GM18520 (cell line): Measurements from ENCODE around the gene TTL.

Experiments
- ATAC-seq: cut with Tn5 transposase; IDR thresholded peaks from one replicate; pipeline ENCODE4 v1.9.1; 2021; ENCODE audit not compliant: unreplicated experiment

Gene TTL

DNA sequence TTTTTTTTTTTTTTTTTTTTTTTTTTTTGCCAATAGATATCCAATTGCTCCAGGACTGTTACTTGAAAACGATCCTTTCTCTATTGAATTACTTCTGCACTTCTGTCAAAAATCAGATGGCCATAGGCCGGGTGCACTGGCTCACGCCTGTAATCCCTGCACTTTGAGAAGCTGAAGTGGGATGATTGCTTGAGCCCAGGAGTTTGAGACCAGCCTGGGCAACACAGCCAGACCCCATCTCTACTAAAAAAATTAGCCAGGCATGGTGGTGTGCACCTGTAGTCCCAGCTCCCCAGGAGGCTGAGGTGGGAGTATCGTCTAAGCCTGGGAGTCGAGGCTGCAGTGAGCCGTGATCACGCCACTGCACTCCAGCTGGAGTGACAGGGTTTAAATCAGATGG lies 98.1 kb downstream of the TTL start:
- no peak for ATAC-seq

DNA sequence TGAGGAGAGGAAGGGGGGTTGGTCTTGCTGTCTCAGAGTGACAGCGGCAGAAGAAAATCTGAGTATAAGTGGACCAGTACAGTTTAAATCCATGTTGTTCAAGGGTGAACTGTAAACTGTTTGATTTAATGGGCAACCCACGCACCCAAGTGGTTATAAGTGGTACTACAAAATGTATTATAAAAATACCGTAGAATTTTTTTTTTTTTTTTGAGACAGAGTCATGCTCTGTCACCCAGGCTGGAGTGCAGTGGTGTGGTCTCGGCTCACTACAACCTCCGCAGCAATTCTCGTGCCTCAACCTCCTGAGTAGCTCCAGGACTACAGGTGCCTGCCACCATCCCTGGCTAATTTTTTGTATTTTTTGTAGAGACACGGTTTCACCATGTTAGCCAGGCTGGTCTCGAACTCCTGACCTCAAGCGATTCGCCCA lies 100.4 kb downstream of the TTL start:
- no peak for ATAC-seq

DNA sequence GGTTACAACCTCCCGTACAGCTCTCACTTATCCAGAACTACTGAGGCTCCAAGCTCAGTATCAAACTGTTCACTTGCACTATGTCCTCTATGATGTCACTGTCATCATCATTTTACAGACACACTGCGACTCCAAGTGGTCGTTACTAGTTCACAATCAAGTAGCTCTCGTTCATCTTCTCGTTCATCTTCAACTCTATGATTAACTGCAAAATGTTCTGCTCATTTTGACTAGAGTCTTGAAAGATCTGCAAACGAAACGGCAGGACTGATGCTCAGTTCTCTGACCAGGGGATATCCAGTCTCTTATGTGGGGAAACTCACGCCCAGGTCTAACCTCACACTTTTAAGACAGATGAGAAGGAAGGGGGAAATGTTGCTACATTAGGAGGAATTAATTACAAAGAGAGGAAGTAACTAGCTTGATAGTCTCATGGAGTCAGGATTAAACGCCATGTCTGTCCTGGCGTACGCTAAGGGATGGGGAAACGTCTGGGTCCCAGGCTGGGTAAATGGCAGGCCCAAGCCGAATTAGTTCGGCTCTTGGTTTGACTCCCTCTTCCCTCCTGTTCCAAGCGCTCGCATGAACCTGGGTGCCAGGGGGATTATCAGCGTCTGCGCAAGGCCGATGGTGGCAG lies 101.7 kb downstream of the TTL start:
- no peak for ATAC-seq

DNA sequence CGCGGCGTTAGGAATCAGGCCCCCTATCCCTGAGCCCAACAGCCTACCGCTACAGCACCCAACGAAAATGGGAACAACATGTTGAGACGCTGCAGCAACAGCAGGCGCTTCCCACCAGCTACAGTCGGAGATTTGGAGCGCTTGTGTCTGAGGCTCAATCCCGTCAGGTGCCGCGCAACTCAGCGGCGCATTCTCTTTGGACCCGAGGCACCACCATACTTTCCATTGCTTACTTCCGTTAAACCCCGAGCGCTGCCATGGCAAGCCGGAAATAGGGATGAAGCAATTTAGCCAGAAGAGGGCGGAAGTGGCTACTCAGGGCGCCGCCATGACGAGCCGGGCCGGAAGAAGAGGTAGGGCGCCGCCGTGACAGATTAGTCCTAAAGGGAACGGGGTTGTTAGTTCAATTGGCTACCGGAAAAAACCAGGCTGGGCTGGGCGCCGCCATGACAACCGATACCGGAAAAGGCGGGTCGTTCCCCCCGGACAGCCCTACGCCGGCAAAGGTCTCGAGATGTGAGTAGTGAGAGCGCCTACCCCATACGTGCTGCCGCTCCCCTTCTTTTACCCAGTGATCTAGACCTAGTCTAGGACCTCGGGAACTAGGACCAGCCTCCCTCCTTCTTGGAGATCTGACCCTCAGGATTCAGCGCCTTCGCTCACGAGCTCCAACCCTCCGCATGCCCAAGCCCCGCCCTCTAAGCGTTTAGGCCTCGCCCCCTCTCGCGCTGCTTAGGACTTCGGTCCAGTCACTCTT lies 102.4 kb downstream of the TTL start, which contains the start of gene CHCHD5:
Gene CHCHD5 (plus strand): TSS at position 476 of the 757 bp plus-strand sequence. CDS start 39 bp downstream, at position 515.
- ATAC-seq, result peak; percentile 87

DNA sequence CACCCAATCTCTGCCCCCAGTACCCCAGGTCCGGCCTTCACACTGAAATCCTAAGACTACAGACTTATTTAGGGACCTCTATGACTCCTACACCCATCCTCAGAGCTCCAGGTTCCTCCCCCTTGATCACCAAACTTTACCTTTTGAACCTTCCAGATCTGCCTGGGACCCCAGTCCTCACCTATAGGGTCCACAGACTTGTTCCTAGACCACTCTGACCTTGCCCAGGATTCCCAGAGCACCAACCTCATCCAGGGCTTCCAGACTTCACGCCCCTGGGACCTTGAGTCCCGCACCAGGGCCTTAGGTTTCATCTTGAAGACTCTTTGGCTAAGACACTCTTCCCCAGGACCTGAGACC lies 102.9 kb downstream of the TTL start:
- no peak for ATAC-seq

DNA sequence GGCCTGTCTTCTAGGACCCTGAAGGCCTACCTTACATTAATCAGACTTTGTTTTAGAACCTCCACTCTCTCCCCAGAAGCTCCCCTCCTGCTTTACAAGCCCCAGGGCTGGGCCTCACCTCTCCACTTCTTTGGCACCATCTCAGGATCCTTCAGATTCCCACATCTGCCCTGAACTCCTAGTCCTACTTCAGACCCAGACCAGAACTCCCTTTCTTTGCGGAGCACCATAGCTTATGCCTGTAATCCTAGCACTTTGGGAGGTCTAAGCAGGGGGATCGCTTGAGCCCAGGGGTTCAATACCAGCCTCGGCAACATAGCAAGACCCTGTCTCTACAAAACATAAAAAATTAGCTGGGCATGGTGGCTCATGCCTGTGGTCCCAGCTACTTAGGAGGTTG lies 103.4 kb downstream of the TTL start:
- no peak for ATAC-seq

DNA sequence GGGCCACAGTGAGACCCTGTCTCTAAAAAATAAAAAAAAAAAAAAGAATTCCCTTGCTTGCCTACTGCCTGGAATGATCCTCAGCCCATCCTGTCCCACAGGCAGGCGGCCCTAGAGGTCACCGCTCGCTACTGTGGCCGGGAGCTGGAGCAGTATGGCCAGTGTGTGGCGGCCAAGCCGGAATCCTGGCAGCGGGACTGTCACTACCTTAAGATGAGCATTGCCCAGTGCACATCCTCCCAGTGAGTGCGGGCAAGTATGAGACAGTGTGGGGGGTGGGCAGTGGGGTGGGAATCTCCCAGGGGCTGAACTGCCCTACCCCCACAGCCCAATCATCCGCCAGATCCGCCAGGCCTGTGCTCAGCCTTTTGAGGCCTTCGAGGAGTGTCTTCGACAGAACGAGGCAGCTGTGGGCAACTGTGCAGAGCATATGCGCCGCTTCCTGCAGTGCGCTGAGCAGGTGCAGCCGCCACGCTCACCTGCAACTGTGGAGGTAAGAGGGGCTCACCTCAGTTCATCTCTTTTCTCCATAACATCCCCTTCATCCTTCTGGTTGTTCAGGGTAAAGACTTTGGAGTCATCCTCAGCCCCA lies 104.0 kb downstream of the TTL start:
- ATAC-seq, result no peak

DNA sequence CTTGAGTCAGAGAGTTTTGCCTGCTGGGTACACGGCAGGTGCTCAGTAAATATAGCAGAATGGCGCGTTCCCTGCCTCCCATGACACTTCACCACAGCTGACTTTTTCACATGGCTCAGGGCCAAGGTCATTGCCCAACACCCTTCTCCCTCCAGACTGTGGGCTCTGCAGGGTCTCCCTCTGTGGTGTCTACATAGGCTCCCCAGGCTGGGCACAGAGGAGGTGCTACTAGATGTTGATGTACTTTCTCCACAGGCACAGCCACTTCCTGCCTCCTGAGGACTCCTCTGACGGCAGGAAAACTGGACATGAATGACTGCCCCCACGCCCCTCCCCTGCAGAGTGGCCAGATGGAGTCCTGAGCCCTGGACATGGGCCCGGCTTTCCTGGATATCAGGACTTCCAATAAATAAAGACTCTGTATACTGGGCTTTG lies 106.7 kb downstream of the TTL start:
- no peak for ATAC-seq
